ENCODE results near the gene ACP2.

The ACP2 gene

DNA sequence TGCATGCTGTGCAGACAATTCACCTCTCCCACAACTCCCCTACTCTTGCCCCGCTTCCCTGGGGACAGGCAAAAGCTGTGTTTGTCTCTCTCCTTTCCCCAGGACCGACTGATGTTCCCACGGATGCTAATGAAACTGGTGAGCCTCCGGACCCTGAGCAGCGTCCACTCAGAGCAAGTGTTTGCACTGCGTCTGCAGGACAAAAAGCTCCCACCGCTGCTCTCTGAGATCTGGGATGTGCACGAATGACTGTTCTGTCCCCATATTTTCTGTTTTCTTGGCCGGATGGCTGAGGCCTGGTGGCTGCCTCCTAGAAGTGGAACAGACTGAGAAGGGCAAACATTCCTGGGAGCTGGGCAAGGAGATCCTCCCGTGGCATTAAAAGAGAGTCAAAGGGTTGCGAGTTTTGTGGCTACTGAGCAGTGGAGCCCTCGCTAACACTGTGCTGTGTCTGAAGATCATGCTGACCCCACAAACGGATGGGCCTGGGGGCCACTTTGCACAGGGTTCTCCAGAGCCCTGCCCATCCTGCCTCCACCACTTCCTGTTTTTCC is 19.9 kb upstream of the ACP2 start:
- DNase-seq: no peak

GRCh38 chr11:47267876-47268275 is 19.3 kb upstream of the ACP2 start:
- DNase-seq: no peak

DNA sequence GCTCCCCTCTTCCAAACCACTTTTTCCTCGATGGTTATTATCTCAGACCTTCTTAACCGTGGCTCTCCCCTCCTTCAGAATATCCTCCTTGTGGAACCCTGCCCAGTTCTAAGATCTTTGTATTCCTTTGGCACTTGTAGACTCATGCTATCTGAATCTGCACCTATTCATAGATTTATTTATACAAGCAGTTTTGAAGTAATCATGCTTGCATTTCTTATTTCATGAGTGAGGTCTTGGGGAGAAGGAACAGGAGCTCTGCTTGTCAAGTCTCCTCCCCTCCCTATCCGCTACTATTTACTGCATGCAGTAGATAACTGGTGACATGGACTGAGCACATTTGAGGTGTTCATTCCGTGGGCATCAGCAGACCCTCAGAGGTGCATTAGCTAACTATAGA is 15.9 kb upstream of the ACP2 start:
- no peak for DNase-seq

- no peak for DNase-seq
Observed at GRCh38 chr11:47264119-47264518, 15.5 kb upstream of the ACP2 start.

DNA sequence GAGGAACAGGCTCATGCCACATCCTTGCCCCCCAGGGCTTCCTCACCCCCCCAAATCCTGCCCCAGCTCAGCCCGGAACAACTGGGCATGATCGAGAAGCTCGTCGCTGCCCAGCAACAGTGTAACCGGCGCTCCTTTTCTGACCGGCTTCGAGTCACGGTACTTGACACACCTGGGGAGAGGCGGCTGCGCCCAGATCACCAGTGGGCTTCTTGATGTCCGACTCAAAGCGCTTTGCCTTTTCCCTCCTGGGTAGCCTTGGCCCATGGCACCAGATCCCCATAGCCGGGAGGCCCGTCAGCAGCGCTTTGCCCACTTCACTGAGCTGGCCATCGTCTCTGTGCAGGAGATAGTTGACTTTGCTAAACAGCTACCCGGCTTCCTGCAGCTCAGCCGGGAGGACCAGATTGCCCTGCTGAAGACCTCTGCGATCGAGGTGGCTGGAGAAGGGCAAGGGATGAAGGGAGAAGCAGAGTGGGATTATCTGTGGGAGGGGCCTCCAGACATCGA is 12.7 kb upstream of the ACP2 start:
- DNase-seq: no peak

- DNase-seq: no peak
Observed at GRCh38 chr11:47260366-47260765, 11.8 kb upstream of the ACP2 start.

GRCh38 chr11:47259232-47259977 is 10.8 kb upstream of the ACP2 start:
- DNase-seq: no peak

GRCh38 chr11:47258317-47258902 is 9.8 kb upstream of the ACP2 start:
- DNase-seq: no peak

- DNase-seq: no peak
Observed at GRCh38 chr11:47257517-47258316, 9.1 kb upstream of the ACP2 start, which contains the start of gene NR1H3. Gene NR1H3 (plus strand): TSS chr11:47257996. CDS start chr11:47259217, 1,221 bp downstream.

DNA sequence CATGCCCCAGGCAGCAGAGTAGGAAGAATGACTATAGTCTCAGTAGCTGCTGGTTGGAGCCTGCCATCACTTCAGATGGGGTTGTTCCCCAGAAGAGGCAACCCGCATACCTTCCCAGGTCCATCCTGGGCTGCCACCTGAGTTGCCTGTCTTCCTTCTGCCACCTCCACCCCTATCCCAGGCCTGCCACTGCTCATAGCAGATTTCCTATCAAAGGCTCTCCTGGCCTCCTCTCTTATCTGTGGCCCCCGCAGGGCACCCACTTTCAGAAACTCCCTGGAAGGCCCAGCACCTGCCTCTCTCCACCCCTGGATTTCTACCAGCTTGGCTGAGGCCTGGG is 8.5 kb upstream of the ACP2 start:
- no peak for DNase-seq

DNA sequence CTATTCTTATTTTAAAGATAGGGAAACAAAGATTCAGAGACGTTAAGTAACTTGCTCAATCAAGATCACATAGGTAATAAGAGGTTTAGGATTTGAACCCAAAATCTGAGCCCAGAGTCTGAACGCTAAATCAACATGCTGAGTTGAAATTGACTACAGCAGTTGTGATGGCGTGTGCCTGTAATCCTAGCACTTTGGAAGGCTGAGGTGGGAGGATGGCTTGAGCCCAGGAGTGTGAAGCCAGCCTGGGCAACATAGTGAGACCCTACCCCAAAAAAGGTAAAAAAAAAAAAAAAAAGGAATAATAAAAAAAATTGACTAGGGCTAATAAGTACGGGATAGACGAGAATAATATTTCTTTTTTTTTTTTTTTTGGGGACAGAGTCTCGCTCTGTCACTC is 7.8 kb upstream of the ACP2 start:
- DNase-seq: no peak

DNA sequence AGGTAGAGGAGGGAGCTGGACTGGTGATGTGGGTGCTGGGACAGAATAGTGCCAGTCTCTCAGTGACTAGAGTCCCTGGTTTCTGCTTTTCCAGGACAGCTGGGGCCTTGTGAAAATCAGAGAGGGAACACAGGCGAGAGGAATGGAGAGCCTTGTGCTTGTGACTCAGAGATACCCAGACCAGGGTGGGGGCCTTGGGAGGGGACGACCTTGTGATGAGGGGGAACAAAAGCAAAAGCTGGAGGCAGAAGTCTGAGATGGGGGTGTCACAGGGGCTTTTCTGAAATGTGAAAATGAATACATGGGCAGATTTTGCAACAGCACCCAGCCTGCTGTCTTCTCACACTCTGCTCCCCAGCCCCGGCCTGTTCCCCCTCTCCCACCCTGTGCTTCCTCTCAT is 5.8 kb upstream of the ACP2 start:
- DNase-seq: no peak

- no peak for DNase-seq
Observed at GRCh38 chr11:47253660-47254059, 5.0 kb upstream of the ACP2 start.

DNA sequence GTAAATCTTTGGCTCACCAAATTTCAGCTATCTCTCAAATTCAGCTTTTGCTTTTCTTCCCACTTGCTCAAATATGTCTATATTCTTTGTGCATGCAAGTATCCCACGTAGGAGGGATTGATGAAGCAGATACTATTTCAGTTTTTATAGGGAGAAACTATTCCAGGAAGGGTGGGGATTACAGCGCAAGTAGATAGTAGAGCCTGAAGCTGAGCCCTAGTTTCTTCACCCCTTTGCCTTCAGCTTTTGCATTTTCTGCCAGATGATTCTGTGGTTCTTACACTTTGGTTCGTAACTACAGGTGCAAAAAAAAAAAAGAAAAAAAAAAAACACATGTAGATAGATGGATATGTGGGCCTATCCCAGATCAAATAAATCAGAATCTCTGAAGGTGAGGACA is 3.1 kb upstream of the ACP2 start:
- no peak for DNase-seq

DNA sequence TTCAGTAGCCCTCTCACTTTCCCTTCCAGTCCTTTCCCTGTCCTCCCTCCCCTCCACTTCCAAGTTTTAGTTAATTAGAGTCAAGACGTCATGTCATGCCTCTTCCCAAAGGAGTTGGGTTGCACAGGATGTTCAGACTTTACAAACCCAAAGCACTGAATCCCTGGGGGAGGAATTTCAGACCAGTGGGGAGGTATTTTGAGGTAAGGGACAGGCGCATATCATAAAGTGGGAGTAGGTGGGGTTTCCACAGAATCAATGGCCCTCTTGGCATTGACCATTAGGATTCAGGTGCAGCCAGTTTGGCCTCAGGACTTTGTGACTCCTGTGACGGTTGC is 733 bp upstream of the ACP2 start:
- no peak for DNase-seq

GRCh38 chr11:47248304-47248663 is 330 bp downstream of the ACP2 start:
- no peak for DNase-seq

- no peak for DNase-seq
Observed at GRCh38 chr11:47247502-47247901, 1.1 kb downstream of the ACP2 start.

- no peak for DNase-seq
Observed at GRCh38 chr11:47245611-47246357, 2.8 kb downstream of the ACP2 start.

DNA sequence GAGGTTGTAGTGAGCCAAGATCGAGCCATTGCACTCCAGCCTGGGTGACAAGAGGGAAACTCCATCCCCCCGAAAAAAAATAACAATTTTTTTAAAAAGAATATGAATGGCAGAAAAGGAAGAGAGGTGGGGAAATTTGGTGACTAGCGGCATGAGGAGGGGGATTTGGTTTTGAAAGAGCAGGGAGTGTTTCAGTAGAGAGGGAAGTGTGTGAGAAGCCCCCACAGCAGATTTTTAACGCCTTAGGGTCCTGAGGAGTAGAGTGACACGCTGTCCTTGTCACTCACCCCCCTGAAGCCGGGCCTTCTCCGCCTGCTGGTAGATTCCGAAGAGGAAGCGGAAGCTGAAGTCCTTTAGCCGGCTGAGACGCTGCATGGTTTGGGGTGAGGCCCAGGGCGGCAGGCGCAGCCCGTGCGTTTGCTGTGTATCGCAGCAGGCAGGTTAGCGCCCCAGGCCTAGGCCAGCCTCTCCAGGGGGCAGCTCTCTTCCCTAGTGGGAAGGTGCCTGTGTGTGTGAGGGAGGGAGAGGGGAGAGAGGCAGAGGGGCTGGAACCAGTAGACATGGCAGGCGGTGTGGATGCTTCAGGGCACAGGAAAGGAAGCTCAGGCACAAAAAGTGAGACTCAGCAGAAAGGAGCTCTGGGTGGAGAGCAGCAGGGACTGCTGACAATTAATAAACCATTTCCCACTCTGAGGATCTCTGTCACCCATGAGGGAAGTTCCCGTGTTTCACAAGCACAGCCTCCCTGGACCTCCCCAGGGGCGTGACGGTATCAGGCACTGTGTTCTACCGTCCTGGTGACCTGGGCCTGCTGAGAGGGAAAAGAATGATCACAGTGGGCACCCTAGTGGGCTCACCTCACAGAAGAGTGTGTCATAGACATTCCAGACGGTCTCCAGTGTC is 3.9 kb downstream of the ACP2 start:
- no peak for DNase-seq

DNA sequence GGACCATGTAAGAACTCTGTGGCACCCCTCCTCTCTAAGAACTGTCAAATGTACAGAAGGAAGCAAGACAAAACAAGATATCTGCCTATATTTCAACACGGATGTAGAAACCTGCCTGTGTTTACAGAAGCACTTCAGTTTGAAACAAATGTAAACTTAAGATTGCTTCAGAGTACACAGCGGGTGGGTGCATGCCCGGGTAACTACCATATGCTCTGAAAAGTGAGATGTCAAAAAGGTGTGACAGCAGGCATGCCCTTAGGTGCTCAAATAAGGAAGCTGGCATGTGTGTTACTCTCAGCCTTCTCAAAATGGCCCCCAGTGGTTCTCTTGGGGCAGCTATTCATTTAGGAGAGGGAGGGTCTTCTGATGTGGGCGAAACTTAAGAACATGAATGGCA is 5.2 kb downstream of the ACP2 start:
- no peak for DNase-seq

- DNase-seq: no peak
Observed at GRCh38 chr11:47242596-47243192, 5.9 kb downstream of the ACP2 start.
